Testis (tissue), 3 donors: ENCODE measurements around the gene PARVG. TPM values are rescaled to one million over a fixed set of nuclear protein-coding genes. Genes with fewer than 3 reads are reported as not detected.

Source experiments
- DNase-seq: peaks from one replicate; pipeline ENCODE4 v3.0.0-alpha.2; 2019
- H3K27ac ChIP-seq, 2 donors: fragments of 200-600 bp; sonication (generic); one replicate each; pipeline ENCODE4 v1.5.1; 2019
- H3K27me3 ChIP-seq: fragments of 200-600 bp; sonication (generic); one replicate; pipeline ENCODE4 v1.5.1; 2019
- H3K36me3 ChIP-seq: fragments of 200-600 bp; sonication (generic); one replicate; pipeline ENCODE4 v1.5.1; 2017; ENCODE audit warnings: low read depth; ENCODE audit errors: missing control alignments
- H3K4me1 ChIP-seq: fragments of 200-600 bp; sonication (generic); one replicate; pipeline ENCODE4 v1.5.1; 2019
- H3K4me3 ChIP-seq, 2 donors: fragments of 200-600 bp; sonication (generic); one replicate each; pipeline ENCODE4 v1.5.1; 2017 to 2019
- H3K9me3 ChIP-seq: fragments of 200-600 bp; sonication (generic); one replicate; pipeline ENCODE4 v1.5.1; 2017
- POLR2A ChIP-seq: fragments of 450-650 bp; IDR thresholded peaks from one replicate; pipeline ENCODE4 v1.6.1; 2017; ENCODE audit warnings: antibody characterized with exemption, mild to moderate bottlenecking, moderate library complexity
- WGBS, 2 donors: methylation state at CpG; one replicate each; pipeline ENCODE4 v1.1.5; 2018; 5-methylcytosine and 5-hydroxymethylcytosine counted together
- intact Hi-C: fragments of 100-400 bp; cut with DNase I; formaldehyde crosslinking; loops from one replicate; pipeline ENCODE4 v1.15.1; 2023; ENCODE audit warnings: low total_unique reads
- polyA plus RNA-seq: library from polyadenylated mRNA; stranded (reverse); fragments of 350-450 nt; fragmentation: Illumina TruSeq; extraction: RNeasy Lipid Tissue Mini Kit (QIAGEN cat#74804); gene quantifications from one replicate; pipeline ENCODE4 v1.2.3, GENCODE V29; 2014; ENCODE audit warnings: low read depth, low replicate concordance; ENCODE audit not compliant: insufficient read depth
- total RNA-seq, 2 donors: library from RNA; depleted of rRNA; stranded (reverse); fragments of >200 nt; gene quantifications; one replicate each; pipeline ENCODE4 v1.2.3, GENCODE V29; 2016
- TF ChIP-seq, protein P1 (sequence below), 3 experiments: fragments of 450-650 bp in 2 of 3; fragments of 200-600 bp in 1 of 3; sonication (generic) in 1 of 3; IDR thresholded peaks; one replicate each; pipeline ENCODE4 v1.5.1; 2016 to 2019; ENCODE audit warnings: antibody characterized with exemption in 3 of 3, mild to moderate bottlenecking in 2 of 3, moderate library complexity in 1 of 3

The PARVG gene
- total and polyA plus RNA-seq, 3 donors from 2014 or later: 7.2 to 14.1 (median 9.7) TPM

DNA sequence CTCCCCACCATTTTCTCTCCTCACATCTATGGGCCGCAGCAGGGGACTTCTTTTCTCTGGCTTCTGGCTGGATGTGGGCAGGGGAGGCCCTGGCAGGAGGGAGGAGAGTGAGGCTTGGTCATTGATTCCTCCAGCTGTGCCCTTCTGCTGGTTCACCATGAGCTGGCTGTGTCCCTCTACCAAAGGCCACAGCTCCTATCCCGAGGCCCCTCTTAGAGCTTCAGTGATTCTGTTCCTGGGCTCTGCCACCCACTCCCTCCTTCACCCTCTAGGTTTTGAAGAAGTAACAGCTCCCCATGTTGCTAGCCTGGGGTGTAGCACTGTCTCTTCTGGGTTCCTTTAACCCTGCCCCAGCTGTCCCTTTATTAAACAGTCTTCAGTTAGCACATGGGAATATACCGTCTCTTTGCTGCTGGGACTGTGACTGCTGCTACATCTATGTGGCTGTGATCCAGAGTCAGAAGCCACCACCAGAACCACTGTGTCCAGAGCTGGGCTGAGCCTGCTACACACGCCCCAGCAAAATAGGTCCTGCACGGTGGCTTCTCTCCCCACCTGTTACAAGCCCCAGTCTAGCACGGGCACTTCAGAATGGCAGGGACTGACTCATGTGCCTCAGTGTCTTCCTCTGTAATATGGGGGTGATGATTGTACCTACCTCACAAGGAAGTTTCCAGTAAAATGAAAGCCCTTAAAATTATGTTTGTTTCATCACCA lies 578 bp upstream of the PARVG start:
- WGBS, 2 donors: 81 to 90% methylated on average over 5 to 6 of the region's 6 CpGs
- Histone ChIP-seq H3K4me1 (no peaks in the 10 kb centered on the region), H3K27me3 (no peaks in the 10 kb centered on the region), H3K4me3 (no peak overlapping the region), H3K27ac (no peak overlapping the region), H3K36me3 (no peaks in the 10 kb centered on the region), H3K9me3 (no peaks in the 10 kb centered on the region)
- DNase-seq: no peak
- intact Hi-C loops: no loop called here
- TF ChIP-seq, protein P1, sequence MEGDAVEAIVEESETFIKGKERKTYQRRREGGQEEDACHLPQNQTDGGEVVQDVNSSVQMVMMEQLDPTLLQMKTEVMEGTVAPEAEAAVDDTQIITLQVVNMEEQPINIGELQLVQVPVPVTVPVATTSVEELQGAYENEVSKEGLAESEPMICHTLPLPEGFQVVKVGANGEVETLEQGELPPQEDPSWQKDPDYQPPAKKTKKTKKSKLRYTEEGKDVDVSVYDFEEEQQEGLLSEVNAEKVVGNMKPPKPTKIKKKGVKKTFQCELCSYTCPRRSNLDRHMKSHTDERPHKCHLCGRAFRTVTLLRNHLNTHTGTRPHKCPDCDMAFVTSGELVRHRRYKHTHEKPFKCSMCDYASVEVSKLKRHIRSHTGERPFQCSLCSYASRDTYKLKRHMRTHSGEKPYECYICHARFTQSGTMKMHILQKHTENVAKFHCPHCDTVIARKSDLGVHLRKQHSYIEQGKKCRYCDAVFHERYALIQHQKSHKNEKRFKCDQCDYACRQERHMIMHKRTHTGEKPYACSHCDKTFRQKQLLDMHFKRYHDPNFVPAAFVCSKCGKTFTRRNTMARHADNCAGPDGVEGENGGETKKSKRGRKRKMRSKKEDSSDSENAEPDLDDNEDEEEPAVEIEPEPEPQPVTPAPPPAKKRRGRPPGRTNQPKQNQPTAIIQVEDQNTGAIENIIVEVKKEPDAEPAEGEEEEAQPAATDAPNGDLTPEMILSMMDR (IDR thresholded peaks at IDR 0.05): no peak
- no peak for TF ChIP-seq POLR2A

DNA sequence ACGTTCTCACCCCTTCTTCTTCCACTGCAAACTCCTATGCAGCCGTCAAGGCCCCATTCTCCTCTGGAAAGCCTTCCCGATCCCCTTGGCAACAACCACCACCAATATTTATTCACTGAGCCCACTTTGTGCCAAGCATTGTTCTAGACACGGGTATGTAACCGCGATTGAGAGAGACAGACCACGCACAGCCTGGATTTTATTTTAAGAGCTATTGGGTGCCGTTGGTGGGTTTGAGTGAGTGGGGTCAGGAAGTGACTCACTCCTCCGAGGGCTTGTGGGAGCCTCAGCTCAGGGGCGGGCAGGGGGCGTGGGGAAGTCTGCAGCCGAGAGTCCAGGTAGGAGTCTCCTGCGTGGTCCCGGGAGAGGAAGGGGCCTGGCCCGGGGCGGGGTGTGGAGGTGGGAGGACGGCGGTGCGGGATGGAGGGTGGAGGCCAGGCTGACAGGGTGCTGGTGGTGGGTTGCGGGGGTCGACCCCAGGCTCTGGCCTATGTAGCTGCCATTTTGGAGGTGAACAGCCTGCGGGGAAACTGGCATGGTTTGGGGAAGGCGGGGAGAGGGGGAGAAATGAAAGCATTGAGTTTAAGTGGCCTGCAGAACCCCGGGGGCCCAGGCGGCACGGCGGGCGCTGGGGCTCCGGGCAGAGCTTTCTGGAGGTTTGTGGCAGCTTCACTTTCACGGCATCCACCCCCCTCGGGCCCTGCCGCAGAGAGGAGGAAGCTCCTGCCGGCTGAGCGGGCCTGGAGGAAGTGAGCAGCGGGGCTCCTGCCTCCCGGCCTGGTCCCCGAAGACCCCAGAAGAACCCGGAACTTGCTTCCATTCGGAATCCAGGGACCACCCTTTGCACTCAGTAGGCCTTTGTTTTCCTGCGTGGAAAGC lies 547 bp downstream of the PARVG start:
- intact Hi-C loops: no loop called here
- H3K27ac ChIP-seq: peak overlapping the region; percentile 45 to 48
- DNase-seq: no peak
- peak overlapping the region; percentile 19 to 38 for H3K4me3 ChIP-seq
- 47 to 66% methylated on average over 33 to 40 of the region's 40 CpGs for WGBS, 2 donors
- TF ChIP-seq POLR2A: no peak
- TF ChIP-seq, protein P1 (IDR thresholded peaks at IDR 0.05): no peak
- no peaks in the 10 kb centered on the region for H3K27me3 ChIP-seq
- no peaks in the 10 kb centered on the region for H3K36me3 ChIP-seq
- no peaks in the 10 kb centered on the region for H3K4me1 ChIP-seq
- H3K9me3 ChIP-seq: no peaks in the 10 kb centered on the region

DNA sequence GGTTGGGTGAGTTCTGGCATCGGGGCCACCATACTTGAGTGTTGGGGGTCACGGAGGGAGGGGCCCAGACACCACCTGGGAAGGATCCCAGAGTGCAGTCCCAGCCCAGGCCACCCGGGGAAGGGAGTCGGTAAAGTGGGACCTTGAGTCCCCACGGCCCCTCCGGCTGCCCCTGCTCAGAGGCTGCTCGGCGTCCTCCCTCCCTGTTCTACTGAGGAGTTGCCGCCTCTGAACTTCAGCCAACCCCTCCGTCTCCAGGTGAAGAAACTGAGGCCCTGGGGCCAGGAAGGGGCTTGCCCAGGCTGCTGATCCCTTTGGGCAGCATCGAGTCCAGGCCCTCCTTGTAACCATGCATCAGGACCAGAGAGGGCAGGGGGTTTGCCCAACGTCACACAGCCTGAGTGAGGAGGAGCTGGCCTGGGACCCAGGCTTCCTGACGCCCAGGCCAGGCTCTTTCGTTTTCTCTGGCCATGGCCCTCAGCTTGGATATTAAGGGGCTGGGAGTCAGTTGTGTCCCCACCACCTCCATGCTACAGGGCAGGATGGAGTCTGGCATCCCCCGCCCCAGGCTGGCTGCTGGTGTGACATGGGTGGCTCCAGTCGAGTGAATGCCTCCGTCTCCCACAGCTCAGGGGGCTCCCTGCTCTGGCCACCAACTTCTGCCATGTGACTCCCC lies 1.3 kb downstream of the PARVG start:
- intact Hi-C loops: no loop called here
- Histone ChIP-seq H3K9me3 (no peaks in the 10 kb centered on the region), H3K36me3 (no peaks in the 10 kb centered on the region), H3K4me1 (no peaks in the 10 kb centered on the region), H3K27ac (peak overlapping the region; percentile 45 to 48), H3K4me3 (peak overlapping the region; percentile 19 to 38), H3K27me3 (no peaks in the 10 kb centered on the region)
- 61 to 67% methylated on average over 4 to 17 of the region's 17 CpGs for WGBS, 2 donors
- no peak for DNase-seq
- no peak for TF ChIP-seq POLR2A
- TF ChIP-seq, protein P1 (IDR thresholded peaks at IDR 0.05): no peak

DNA sequence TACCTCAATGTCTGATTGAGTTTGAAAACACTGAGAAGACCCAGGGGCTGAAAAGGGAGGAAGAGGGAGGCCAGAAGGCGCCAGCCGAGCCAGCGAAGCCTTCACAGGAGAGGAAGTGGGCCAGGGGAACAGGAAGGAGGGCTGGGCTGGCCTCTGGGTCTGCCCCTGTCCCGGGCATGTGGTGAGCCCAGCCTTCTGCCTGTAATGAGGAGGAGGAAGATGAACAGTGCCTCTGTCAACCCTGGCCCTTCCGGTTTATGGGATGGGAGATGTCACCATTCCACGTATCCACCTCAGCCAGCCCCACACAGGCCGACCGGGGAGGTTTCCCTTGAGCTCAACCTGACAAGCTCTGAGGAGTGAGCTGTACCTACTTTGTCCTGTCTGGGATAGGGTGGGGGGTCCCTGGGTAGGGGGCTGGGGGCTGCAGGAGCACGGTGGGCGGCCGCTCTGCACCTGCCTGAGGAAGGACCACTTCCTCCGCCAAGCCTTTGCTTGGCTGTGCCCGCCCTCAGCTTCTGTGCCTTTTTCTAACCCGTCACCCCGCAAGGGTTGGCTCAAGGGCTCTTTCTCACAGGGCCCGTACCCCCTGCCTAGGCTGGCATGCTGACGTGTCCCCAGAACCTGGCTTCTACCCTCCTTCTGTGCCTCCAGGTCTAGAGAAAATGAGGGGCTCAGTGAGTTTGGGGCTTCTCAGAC lies 2.0 kb downstream of the PARVG start:
- Histone ChIP-seq H3K4me3 (no peak overlapping the region), H3K36me3 (no peaks in the 10 kb centered on the region), H3K9me3 (no peaks in the 10 kb centered on the region), H3K27me3 (no peaks in the 10 kb centered on the region), H3K27ac (peak overlapping the region in 1 of 2 donors; percentile 45), H3K4me1 (no peaks in the 10 kb centered on the region)
- TF ChIP-seq, protein P1 (IDR thresholded peaks at IDR 0.05): no peak
- TF ChIP-seq POLR2A: no peak
- intact Hi-C loops: no loop called here
- peak; percentile 40 for DNase-seq
- WGBS, 2 donors: 74 to 77% methylated on average over 17 of the region's 17 CpGs
